Stimulated activated CD4-positive, alpha-beta T cell treated with anti-CD3 and anti-CD28 coated beads, Interleukin-4, amount 100 ng/mL, for 4 hours (primary cell): ENCODE measurements around the gene CDT1.

ENCODE experiments used
- DNase-seq, 2 experiments: peaks; one replicate each; pipeline ENCODE4 v3.0.0-alpha.2; 2020

The CDT1 gene

DNA sequence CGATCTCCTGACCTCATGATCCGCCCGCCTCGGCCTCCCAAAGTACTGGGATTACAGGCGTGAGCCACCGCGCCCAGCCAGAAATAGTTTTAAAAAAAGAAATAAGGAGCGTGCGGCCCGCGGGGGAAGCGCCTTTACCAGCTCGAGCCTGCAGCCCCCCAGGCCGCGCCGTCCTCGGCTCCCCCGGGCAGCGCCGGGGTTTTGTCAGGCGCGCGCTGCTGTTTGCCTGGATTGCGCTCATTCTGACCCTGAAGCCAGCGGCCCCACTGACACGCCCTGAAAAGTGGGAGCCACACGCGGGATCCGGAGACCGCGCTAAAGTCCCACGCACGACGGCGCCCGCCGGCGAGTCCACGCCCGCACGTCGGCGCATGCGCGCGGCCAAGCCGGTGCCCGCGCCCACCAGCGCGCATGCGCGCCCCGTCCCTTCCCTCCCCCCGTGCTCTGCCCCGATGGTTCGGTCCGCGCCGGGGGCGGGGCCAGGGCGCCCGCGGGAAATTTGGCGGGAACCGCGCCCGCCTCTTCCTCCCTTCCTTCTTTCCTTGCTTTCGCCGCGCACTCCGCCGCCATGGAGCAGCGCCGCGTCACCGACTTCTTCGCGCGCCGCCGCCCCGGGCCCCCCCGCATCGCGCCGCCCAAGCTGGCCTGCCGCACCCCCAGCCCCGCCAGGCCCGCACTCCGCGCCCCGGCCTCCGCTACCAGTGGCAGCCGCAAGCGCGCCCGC is at the start of gene CDT1:
Gene CDT1, plus strand, starts transcription at position 526 of the 724 bp plus-strand sequence. Its CDS starts 43 bp downstream, at position 569.
- peak; percentile 81 to 88 for DNase-seq

DNA sequence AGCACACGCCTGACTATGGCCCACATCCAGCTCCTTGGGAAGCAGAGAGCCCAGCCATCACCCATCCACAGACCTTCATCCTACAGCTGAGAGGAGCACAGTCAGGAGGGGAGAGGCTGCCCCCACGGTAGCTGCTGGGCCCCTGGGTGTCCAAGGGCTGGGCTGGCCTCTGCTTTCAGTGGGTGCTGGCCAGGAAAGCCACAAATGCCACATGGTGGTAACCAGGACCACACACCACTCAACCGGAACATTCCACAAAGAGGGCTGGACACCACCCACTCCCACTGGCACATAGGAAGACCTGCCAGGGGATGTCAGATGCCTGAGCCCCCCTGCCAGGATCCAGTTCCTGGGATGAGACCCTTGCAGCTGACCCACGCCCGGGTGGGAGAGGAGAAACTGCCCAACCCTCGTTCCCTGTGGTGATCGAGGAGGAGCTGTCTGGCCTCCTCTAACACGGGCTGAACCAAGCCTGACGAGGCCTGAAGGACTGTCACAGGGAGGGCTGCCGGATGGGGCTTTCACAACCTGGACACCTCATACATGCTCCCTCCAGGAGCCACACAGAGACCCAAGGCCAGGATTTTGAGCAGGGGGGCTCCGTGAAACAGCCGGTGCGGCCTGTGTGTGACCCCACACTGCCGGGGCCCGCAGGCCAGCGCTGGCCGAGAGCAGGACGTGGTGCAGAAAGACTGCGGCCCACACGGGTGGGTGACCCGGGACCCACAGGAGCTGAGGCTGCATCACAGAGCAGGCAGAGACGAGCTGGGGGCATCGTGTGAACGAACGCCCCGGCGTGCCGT is 49.3 kb upstream of the CDT1 start:
- no peak for DNase-seq

DNA sequence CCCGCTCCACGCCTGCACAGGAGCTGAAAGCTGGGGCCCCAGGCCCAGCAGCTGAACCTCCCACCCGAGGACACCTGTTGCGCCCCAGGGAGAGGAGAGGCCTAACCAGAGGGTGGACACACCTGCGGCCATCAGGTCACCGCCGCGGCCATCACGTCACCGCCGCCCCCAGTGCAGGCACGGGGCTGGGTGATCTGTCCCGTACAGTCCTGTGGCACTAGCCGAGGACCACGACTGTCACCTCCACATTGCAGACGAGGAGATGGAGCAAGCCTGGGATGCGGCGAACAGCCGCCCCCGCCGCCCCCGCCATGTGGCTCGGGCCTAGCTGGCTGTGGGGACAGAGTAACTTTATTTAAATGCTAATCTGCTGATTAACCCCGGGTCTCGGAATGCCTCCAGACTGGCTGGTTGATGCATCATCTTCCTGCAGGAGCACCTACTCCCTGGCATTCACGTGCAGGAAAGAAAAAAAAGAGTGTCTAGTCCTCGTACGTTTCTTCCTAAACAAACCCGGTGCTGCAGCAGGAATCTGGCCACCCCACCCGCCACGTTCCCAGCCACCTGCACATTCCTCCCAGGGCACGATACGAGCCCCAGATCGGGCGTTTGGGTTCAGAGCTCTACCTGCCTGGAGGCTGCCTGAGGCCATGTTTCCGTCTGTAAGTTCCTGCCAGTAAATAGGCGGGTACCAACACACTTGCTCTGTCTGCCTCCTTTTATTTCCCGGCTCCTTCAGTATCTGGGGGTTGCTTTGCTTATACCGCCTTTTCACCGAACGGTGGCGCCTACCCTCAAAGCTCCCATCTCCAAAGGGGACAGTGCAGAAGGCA is 48.5 kb upstream of the CDT1 start:
- no peak for DNase-seq

DNA sequence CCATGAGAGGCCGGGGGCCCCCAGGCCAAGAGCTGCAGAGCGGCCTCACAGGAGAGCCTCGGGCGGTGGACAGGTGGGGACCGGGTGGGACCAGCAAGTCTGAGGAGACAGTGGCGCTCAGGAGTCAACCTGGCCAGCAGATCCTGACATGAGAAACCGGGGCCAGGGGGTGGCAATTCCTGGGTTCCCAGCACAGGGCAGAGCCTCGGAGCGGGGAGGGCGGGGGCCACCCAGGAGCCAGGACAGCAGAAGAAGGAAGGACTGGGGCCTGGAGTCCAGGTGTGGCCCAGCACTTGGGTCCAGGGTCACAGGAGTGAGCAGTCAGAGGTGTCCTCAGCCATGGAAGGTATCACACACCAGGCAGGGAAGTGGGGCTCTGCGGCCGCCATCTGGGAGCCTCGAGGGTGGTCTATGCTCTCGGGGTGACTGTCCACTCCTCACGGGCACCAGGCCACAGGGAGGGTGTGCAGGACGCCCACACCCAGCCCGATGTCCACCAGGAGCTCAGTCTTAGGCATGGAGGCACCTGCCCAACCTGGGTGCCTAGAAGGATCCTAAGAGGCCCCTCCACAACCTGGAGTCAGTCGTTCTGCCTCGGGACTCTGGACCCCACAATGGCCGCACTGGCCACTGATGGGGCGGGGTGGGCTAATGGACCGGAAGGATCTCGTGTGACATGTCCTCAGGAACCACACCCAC is 47.7 kb upstream of the CDT1 start:
- no peak for DNase-seq

DNA sequence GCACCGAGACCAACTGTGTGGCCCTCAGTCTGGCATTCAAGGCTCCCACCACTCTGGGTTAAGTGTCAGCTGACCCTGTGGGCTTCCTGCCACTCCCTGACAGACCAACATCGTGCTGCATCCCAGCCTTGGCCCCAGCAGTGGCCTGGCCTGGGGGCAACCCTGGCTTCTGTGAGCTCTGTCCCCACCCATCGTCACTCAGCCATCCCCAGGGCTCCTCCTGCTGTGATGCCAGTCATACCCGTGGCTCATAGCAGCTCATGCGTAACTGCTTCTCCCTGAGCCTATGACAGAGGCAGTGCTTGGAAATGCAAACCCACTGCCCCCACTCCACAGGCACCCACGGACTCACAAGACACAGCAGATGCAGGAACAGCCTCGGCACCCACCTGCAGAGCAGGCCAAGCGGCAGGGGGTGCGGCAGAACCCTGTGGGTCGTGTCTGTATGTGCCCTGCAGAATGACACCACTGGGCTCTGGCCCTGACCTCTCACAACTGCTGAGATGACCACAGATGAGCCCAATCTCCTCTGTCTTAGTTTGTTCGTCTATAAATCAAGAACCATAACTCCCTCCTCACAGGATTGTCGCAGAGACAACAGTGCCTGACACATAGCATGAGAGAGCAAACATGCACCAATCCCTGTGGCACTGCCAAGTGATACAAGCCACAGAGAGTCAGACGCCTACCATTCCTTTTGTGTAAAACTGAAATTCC is 45.2 kb upstream of the CDT1 start:
- no peak for DNase-seq

DNA sequence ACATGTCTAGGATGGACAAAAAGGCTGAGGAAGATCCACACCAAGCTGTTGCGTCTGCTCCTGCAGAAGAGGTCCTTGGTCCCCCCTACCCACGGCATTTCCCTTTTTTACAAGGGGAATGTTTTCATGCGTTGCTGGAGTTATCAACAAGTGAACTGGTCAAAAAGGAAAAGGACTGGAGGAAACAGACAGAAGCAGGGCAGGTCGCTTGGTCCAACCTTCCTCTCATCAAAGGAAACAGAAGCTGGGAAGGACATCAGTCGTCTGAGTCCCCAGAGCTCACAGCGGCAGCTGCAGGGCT is 44.7 kb upstream of the CDT1 start:
- no peak for DNase-seq

DNA sequence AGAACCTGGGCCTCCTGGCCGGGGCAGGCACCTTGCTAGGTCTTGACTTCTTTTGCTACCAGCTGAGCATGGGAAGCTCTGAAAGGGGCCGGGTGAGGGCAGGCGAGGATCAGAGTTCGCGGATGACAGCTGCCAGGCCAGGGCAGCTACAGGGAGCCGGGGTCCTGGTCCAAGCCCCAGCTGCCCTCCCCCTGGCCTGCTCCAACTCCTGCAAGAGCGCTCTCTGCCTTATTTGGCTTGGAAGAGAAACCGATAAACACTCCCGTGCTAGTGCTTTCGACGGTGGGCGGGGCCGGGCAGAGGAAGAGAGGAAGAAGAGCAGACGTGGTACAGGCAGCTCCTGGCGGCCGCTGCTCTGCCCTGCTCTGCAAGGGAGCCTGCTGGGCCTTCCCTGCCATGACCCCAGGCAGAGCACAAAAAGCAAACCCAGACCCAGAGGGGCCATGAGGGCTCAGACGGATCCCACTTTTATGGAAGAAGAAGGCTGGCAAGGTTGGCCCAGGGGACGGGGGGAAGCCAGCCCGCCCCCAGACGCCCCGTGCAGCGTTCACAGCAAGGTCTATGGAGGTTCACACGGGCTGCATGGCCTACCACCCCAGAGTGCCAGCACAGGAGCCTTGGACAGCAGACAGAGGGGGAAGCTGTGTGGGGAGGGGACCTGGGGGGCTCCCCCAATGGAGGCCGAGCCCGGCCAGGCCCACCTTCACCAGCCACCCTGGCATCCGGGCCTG is 44.2 kb upstream of the CDT1 start:
- peak; percentile 46 to 55 for DNase-seq

DNA sequence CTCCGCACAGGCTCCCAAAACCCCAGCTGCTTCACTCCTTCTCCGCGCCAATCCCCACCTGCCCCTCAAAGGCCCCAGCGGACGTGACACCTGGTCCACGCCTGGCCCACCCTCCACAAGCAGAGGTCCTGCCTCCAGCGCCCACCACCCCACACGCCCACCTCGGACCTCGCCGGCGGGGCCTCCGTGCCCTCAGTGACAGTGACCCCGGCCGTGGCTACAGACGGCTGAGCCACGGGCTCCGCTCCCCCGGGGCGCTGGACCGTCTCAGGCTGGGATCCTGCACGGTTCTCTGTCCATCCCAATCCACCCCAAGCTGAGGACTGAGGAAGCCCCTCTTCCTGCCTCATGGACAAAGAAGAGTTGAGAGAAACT is 43.6 kb upstream of the CDT1 start:
- no peak for DNase-seq

DNA sequence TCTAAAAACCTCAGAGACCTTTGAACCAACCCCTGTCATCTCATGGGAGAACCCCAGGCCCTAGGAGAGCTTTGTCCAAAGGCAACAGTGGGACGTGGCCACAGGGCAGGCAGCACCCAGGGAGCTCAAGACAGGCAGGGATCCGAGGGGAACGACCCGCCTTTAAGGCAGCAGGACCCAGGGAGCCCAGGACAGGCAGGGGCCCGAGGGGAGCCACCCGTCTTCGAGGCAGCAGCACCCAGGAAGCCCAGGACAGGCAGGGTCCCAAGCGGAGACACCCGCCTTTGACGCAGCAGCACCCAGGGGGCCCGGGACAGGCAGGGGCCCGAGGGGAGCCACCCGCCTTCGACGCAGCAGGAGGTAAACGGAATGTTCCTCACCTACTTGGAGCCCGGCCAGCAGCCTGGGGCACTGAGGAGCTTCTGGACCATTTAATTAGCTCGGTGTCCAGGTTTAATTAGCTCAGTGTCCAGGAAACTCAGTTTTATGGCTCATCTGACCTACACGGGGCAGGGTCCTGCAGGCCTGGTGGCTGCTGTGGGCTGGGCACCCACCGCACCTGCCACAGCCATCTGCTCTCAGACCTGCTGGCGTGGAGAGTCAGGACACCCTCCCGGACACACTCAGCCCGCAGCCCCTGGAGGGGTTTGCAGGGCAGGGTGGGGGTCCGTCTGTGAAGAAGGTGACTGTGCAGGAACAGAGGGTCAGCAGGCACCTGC is 43.0 kb upstream of the CDT1 start:
- no peak for DNase-seq

DNA sequence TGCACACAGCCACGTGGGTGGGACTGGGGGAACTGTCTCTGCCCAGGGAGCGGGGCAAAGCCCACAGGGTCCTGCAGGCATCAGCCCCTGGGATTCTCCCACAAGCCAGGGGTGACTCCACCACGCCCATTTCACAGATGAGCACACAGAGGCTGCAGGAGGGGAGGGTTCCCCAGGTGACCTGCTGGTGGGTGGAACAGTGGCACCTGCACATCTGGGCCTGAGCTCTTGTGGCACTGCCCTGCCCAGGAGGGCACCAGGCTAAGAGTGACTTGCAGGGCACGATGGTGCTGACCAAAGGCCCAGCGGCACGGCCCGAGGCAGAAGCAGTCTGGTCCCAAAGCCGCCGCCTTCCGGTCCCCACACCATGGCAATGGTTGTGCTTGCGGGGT is 42.5 kb upstream of the CDT1 start:
- DNase-seq = no peak

DNA sequence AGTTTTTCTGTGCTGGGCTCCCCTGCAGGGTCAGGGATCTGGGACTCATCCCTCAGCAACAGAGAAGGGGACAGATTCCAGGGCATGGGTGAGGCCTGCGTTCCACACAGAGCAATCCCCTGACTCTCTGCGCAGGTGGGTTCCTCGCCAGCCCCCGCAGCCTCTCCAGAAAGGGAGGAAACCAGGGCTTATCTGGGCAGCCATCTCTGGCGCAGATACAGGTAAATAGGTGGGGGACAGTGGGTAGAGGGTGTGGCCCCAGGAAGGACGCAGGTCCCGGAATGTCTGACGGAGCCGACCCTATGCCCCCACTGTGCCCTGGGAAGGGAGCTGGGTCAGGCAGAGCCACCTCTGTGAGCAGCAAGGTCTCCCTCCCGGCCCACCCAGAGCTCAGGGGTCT is 41.8 kb upstream of the CDT1 start:
- no peak for DNase-seq

DNA sequence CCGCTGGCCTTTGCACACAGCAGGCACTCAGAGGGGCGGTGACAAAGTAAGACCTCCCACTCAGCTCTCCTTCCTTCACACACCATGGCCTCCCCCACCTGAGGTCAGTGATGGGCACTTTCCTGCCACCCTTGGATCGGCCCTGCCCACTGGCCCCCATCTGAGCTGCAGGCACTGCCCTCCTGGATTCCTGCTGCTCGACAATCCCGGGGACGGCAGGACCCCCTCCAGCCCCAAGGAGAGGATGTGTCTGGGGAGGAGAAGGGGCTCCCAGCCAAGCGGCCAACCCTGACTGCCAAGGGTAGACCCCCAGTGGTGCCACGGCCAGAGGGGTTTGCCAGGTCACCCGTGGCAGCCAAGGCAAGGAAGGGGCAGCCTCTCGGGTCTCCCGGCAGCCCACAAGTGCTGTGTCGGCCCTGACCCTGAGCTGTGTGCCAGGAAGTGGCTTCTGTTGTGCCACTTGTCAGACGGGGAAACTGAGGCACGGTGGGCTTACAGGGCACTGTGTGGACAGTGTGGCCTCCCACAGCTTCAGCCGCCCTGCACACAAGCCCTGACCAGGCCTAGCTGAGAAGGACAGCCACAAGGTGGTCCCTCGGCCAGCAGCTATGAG is 41.2 kb upstream of the CDT1 start:
- DNase-seq = no peak

DNA sequence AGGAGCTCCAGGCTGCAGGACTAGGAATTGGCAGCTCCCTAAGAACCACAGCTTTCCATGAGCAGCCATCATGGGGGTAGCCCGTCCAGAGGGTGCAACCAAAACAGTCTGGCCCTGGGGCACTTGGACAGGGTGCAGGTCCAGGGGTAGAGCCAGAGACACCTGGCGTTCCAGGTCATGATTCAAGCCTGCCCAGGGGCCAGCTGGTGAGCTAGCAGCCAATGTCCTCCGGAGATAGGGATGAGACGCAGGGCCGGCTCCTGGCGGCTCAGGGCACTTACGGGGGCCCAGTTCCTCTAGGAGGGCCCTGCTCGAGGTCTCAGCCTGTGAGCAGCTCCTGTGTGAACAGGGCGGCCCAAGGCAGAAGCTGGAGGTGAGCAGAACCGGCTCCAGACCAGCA is 40.6 kb upstream of the CDT1 start:
- no peak for DNase-seq

DNA sequence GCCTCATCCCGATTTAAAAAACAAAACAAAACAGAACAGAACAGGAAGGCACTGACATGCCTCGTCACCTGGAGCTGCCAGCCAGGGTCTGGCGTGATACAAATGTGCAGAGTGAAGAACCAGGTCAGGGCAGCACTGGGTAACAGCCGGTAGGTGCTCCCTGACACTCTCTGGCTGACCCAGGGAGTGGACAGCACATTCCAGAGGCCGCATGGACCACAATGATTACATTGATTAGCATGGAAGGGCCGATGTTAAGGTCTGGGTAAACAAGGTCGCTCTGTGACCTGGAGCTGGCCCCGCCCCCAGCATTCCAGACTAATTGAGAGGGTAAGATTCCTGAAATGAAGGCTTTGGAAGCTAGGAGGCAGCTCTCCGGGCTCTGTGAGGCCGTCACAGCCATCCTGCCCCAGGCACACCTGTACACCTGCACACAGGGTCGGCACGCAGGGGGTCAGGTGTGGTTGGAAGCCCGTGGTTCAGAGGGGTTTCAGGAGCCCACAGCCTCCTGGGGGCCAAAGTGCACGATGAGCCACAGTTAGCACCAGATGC is 40.0 kb upstream of the CDT1 start:
- no peak for DNase-seq

DNA sequence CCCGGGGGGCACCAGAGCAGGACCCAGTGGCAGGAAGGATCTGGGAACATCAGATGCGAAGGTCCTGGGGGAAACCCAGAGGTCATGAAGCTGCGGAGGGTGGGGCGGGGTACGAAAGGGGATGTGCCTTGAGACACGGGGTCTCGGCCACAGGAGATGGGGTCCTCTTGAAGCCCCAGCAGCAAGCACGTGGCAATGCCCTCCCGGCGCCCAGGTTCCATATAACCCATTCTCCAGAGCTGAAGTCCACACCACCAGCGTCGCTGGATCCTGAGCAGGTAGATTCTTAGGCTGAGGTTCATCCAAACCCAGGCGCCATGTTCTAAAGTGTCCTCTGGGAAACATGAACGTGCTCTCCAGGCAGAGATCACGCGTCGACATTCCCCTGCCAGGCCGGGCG is 39.5 kb upstream of the CDT1 start:
- no peak for DNase-seq

DNA sequence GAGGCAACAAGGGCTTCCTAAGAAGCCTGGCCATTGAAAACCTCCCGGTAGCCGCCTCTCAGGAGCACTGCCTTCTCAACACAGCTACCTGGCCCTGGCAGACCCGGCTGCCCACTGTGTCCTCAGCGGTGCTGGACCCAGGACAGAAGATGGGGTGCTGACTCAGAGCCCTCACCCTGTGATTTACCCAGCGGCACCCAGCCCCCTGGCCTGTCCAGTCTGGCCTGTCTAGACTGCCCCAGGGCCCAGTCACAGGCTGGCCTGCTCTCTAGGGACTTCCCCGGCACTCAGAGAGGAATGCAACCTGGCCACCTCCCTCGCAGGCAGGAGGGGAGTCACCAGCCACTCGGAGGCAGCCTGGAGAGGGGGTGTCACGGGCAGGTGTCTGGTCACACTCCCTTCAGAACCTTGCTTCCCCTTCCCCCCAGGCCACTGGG is 38.7 kb upstream of the CDT1 start:
- no peak for DNase-seq

DNA sequence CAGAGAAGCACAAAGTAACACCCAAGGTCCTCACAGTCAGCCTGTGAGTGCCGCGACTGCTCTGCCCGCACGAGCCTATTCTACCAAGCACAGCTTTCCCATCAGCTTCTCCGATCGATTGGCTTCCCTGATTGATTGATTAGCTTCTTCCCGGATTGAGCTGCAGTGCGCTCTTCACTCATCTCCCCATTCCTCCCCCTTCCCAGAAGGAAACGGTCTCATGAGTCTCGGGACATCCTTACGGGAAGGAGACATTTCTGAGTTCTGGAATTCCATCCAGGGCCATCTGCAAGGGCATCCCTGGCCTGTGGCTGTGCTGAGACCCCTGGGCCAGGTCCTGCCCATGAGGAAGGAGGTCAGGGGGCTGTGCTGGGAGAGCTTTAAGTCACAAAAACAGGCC is 36.6 kb upstream of the CDT1 start:
- no peak for DNase-seq

DNA sequence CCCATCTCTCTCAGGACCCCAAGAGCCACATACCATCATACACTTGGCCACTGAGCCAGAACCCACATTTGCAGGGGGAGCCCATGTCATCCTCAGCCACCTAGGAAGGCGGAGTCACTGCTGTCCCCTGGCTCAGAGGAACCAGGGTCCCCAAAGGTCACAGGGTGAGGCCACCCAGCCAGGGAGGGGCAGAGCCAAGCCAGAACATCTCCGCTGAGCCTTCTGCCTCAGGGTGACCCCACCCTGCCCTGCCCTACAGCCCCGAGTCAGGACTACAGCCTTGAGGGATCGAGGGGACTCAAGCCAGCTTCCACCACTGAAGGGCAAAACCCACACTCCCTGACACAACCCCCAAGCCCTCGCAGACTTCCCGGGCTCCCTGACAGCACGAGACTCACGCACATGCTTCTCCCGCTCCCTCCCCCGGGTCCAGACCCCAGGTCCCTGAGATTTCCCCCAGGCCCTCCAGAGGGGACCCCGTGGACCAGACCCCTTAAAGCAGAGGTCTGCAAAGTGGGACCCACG is 36.0 kb upstream of the CDT1 start:
- DNase-seq = no peak

DNA sequence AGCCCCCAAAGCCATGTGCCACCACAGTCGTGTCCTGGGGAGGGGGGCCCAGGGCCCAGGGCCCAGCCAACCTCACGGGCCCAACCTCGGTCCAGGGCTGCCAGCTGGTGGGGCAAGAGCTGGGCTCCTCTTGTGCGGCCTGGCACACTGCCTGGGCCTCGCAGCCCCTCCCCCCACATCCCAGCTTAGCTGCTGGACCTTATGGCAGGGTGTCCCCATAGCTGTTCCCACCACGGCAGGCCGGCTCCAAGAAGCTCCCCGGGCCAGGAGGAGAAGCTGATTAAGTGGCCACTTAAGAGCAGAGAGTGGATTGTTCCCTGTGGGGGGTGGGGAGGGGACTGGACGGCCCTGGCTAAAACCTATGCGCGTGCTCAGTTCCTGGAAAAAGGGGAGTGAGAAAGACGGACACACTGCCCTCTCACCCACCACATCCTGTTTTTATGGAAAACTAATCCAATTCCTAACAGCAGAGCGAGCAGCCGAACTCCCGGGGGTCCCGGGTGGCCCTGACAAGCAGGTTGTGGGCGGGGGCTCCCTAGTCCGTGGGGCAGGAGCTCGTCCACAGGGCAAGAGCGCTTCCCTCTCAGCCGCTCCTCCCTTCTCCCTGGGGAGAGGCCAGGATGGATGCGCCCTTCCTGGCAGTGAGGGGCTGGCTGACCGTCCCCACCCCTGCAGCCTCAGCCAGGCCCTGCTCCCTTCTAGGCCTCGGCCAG is 35.4 kb upstream of the CDT1 start:
- DNase-seq = no peak
